Neuronal stem cell (in vitro differentiated cells): ENCODE data around the gene PSMB7.

Source experiments
- DNase-seq: peaks from one replicate; pipeline ENCODE4 v3.0.0-alpha.2; 2013; ENCODE audit warnings: low spot score
- H2AFZ ChIP-seq: one replicate; pipeline ENCODE4 v1.6.1; 2013; ENCODE audit warnings: mild to moderate bottlenecking, low read length, inconsistent platforms
- H2AK5ac ChIP-seq: 2 replicates; pipeline ENCODE4 v1.6.1; 2013; ENCODE audit warnings: low read depth, mild to moderate bottlenecking, inconsistent platforms, low read length, moderate library complexity, mixed read lengths
- H2BK120ac ChIP-seq: 2 replicates; pipeline ENCODE4 v1.6.1; 2013; ENCODE audit warnings: low read depth, mild to moderate bottlenecking, inconsistent platforms, low read length, moderate library complexity, mixed read lengths
- H2BK12ac ChIP-seq: one replicate; pipeline ENCODE4 v1.6.1; 2013; ENCODE audit warnings: low read length, inconsistent platforms
- H2BK15ac ChIP-seq: 2 replicates; pipeline ENCODE4 v1.6.1; 2013; ENCODE audit warnings: mild to moderate bottlenecking, low read length, inconsistent platforms, mixed read lengths
- H2BK5ac ChIP-seq: one replicate; pipeline ENCODE4 v1.6.1; 2013; ENCODE audit warnings: inconsistent platforms, mild to moderate bottlenecking, low read length, moderate library complexity
- H3K14ac ChIP-seq: one replicate; pipeline ENCODE4 v1.6.1; 2013; ENCODE audit warnings: low read length, inconsistent platforms
- H3K18ac ChIP-seq: 2 replicates; pipeline ENCODE4 v1.6.1; 2013; ENCODE audit warnings: low read length, inconsistent platforms
- H3K23ac ChIP-seq: 2 replicates; pipeline ENCODE4 v1.6.1; 2013; ENCODE audit warnings: low read depth, mild to moderate bottlenecking, mixed read lengths, low read length, inconsistent platforms; ENCODE audit not compliant: poor library complexity
- H3K27ac ChIP-seq: replicated peaks from 3 replicates; pipeline ENCODE4 v1.5.1; 2013; ENCODE audit warnings: low read length, inconsistent platforms
- H3K27me3 ChIP-seq, 3 experiments: 2 replicates each; pipeline ENCODE4 v1.6.1; 2013; ENCODE audit warnings: low read length in 3 of 3, mild to moderate bottlenecking in 2 of 3, inconsistent platforms in 1 of 3, low read depth in 1 of 3, mixed read lengths in 1 of 3, moderate library complexity in 1 of 3; ENCODE audit not compliant: control insufficient read depth in 3 of 3, insufficient read depth in 3 of 3
- H3K36me3 ChIP-seq, 2 donors: replicated peaks in 1 of 2; 2 replicates each; pipeline ENCODE4 v1.6.1; 2013; ENCODE audit warnings: low read length in 2 of 2; ENCODE audit not compliant: control insufficient read depth in 2 of 2, insufficient read depth in 2 of 2
- H3K4ac ChIP-seq: 2 replicates; pipeline ENCODE4 v1.6.1; 2013; ENCODE audit warnings: inconsistent platforms, mild to moderate bottlenecking, low read length, moderate library complexity
- H3K4me1 ChIP-seq, 2 donors: 1 replicate in 1 of 2; 2 replicates in 1 of 2; pipeline ENCODE4 v1.6.1; 2013; ENCODE audit warnings: low read length in 2 of 2, low read depth in 1 of 2; ENCODE audit not compliant: control insufficient read depth in 2 of 2, insufficient read depth in 1 of 2
- H3K4me2 ChIP-seq: one replicate; pipeline ENCODE4 v1.6.1; 2013; ENCODE audit warnings: mild to moderate bottlenecking, low read length, inconsistent platforms; ENCODE audit not compliant: insufficient read depth, poor library complexity, severe bottlenecking
- H3K4me3 ChIP-seq, 2 donors: 2 replicates each; pipeline ENCODE4 v1.5.1; 2013; ENCODE audit warnings: low read length in 2 of 2, mild to moderate bottlenecking in 2 of 2, inconsistent platforms in 1 of 2, moderate library complexity in 1 of 2
- H3K79me1 ChIP-seq: one replicate; pipeline ENCODE4 v1.6.1; 2013; ENCODE audit warnings: low read depth, mild to moderate bottlenecking, inconsistent platforms, low read length, moderate library complexity
- H3K9ac ChIP-seq: one replicate; pipeline ENCODE4 v1.6.1; 2013; ENCODE audit warnings: mild to moderate bottlenecking, low read depth, low read length, inconsistent platforms; ENCODE audit not compliant: poor library complexity
- H3K9me3 ChIP-seq, 2 donors: replicated peaks in 1 of 2; 2 replicates each; pipeline versions ENCODE3 to v1.6.1; 2013; ENCODE audit warnings: low read length in 2 of 2, mild to moderate bottlenecking in 2 of 2, inconsistent platforms in 1 of 2, low read depth in 1 of 2, mixed read lengths in 1 of 2, moderate library complexity in 1 of 2; ENCODE audit not compliant: control insufficient read depth in 2 of 2, insufficient read depth in 1 of 2
- H4K8ac ChIP-seq: one replicate; pipeline ENCODE4 v1.6.1; 2013; ENCODE audit warnings: low read depth, mild to moderate bottlenecking, inconsistent platforms, low read length, moderate library complexity
- H4K91ac ChIP-seq: one replicate; pipeline ENCODE4 v1.6.1; 2013; ENCODE audit warnings: low read length, low read depth, mild to moderate bottlenecking, inconsistent platforms; ENCODE audit not compliant: poor library complexity
- WGBS, 2 donors: extraction: QIAGEN DNeasy Blood & Tissue Kit; methylation state at CpG; one replicate each; pipeline ENCODE4 v1.1.7; 2013; ENCODE audit warnings: missing lambda C conversion rate in 2 of 2, mixed read lengths in 1 of 2; ENCODE audit not compliant: insufficient read length in 2 of 2, insufficient replicate concordance in 1 of 2; ENCODE audit errors: extremely low coverage in 2 of 2; 5-methylcytosine and 5-hydroxymethylcytosine counted together

PSMB7 gene

GRCh38 chr9:124303762-124304161, 111.5 kb downstream of the PSMB7 start:
- no peak overlapping the region for H2AK5ac ChIP-seq
- H3K14ac ChIP-seq, result no peak overlapping the region
- no peak overlapping the region for H3K27ac ChIP-seq
- H2BK5ac ChIP-seq, result no peak overlapping the region
- no peak overlapping the region for H3K4me3 ChIP-seq
- no peak overlapping the region for H4K8ac ChIP-seq
- no CpG with 5 or more reads among the region's 14 CpGs for WGBS, 2 donors
- peaks cover 9% of the 10 kb centered on the region for H3K79me1 ChIP-seq
- H3K23ac ChIP-seq, result no peak overlapping the region
- no peak overlapping the region for H3K4me2 ChIP-seq
- no peak overlapping the region for H4K91ac ChIP-seq
- no peak overlapping the region for H3K18ac ChIP-seq
- no peak overlapping the region for H3K4ac ChIP-seq
- H2BK120ac ChIP-seq, result no peak overlapping the region
- DNase-seq, result no peak
- no peak overlapping the region for H2AFZ ChIP-seq
- no peaks in the 10 kb centered on the region for H3K27me3 ChIP-seq
- no peaks in the 10 kb centered on the region for H3K9me3 ChIP-seq
- H3K36me3 ChIP-seq, result peaks cover 20 to 65% of the 10 kb centered on the region in 2 donors
- no peak overlapping the region for H2BK15ac ChIP-seq
- no peak overlapping the region for H3K9ac ChIP-seq
- no peak overlapping the region for H2BK12ac ChIP-seq
- H3K4me1 ChIP-seq, result peaks cover 1 to 7% of the 10 kb centered on the region in 2 donors
